ENCODE results near the gene CELF5.

GRCh38 chr19:3187662-3188511, 36.6 kb upstream of the CELF5 start:
- TF ChIP-seq POLR2A (IDR thresholded peaks at IDR 0.05; ENCODE audit: low read depth, low read length) (no peak), POLR2AphosphoS5 (IDR thresholded peaks at IDR 0.05; ENCODE audit: low read depth, low read length) (no peak)
